Right kidney (tissue), 1 donor: Measurements from ENCODE around the gene EPHA8.

Experiments used
- DNase-seq: peaks from one replicate; pipeline ENCODE4 v3.0.0-alpha.2; 2016

EPHA8 gene

GRCh38 chr1:22646384-22646783, 83.1 kb downstream of the EPHA8 start:
- DNase-seq = no peak

- DNase-seq = no peak
Observed at GRCh38 chr1:22650089-22650693, 86.9 kb downstream of the EPHA8 start.

GRCh38 chr1:22651941-22652856, 88.9 kb downstream of the EPHA8 start:
- DNase-seq = no peak

GRCh38 chr1:22652881-22653316, 89.6 kb downstream of the EPHA8 start, which contains the start of gene C1QB:
TSS of gene C1QB (plus strand) at chr1:22653236. CDS start at chr1:22659463, 6,227 bp downstream.
- DNase-seq = no peak
